ENCODE data around the gene SUGCT.

- TF ChIP-seq CTCF (IDR thresholded peaks at IDR 0.05): no peak
- no peak for TF ChIP-seq EZH2phosphoT487 (IDR thresholded peaks at IDR 0.05; ENCODE audit: borderline replicate concordance, low read depth)
- no peak for TF ChIP-seq FOSL2 (IDR thresholded peaks at IDR 0.05; ENCODE audit: borderline replicate concordance, low read depth)
Observed at GRCh38 chr7:40638545-40639320, 503.9 kb downstream of the SUGCT start.

All from SK-N-SH (cell line).